ENCODE data around the gene SHROOM4.

SHROOM4 gene

GRCh38 chrX:50581405-50581804, 232.6 kb downstream of the SHROOM4 start:
- Histone ChIP-seq H3K27ac (no peak overlapping the region), H3K4me3 (no peak overlapping the region)
- no peak for DNase-seq (ENCODE audit: low spot score)
- no peak for TF ChIP-seq CTCF (IDR thresholded peaks at IDR 0.05)

DNA sequence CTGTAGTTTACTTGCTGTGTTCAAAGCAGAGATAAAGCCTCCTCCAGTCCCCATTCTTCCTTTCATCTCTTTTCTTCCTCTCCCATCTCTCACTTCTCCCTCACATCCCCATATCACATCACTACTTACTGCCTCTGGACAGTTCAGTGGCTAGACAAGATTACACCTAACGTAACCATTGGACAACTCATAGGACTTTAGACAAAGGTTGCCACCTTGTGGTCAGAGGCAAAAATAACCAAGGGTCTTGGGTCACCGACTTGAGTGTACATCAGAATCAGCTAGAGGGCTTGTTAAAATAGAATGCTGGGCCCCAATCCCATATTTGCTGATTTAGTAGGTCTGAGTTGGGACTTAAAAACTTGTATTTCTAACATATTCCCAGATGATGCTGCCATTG, 234.0 kb downstream of the SHROOM4 start:
- DNase-seq (ENCODE audit: low spot score): no peak
- no peak overlapping the region for H3K4me3 ChIP-seq
- H3K27ac ChIP-seq: no peak overlapping the region
- no peak for TF ChIP-seq CTCF (IDR thresholded peaks at IDR 0.05)

DNA sequence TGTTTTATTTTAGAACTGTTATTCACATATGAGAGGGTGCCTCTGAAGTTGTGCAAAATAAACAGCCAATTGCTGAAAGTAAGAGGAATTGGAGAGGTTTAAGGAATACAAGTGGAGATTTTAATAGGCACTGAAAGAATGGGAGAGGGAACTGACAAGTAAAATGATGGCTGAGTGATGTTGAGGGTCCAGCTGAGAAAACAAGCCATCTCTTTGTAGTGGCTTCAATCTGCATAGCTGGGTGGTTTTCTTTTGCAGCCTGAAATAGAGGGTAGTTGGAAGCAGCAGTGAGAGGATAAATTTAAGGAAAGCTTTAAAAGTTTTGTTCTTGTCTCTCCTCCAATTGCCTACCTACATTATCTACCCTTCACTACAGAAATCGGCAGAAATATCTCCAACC, 236.7 kb downstream of the SHROOM4 start:
- DNase-seq (ENCODE audit: low spot score): no peak
- no peak overlapping the region for H3K4me3 ChIP-seq
- H3K27ac ChIP-seq: no peak overlapping the region
- no peak for TF ChIP-seq CTCF (IDR thresholded peaks at IDR 0.05)

GRCh38 chrX:50567636-50568035, 246.4 kb downstream of the SHROOM4 start:
- H3K4me3 ChIP-seq: no peak overlapping the region
- no peak for TF ChIP-seq CTCF (IDR thresholded peaks at IDR 0.05)

GRCh38 chrX:50565718-50566117, 248.3 kb downstream of the SHROOM4 start:
- Histone ChIP-seq H3K4me3 (no peak overlapping the region), H3K27ac (no peak overlapping the region)
- no peak for DNase-seq (ENCODE audit: low spot score)
- TF ChIP-seq CTCF (IDR thresholded peaks at IDR 0.05): no peak

More at GRCh38 chrX:50567636-50568035, 246.4 kb downstream of the SHROOM4 start:
- no peak overlapping the region for H3K27ac ChIP-seq
- no peak for DNase-seq (ENCODE audit: low spot score)

All from coronary artery (tissue), 2 donors.